LNCaP clone FGC (cell line): ENCODE measurements around the gene GATAD2B.

Experiments
- DNase-seq: peaks from one replicate; pipeline ENCODE4 v3.0.0-alpha.2; 2011; ENCODE audit warnings: low read depth
- H3K4me3 ChIP-seq: 2 replicates; pipeline ENCODE4 v1.5.1; 2011; ENCODE audit warnings: mild to moderate bottlenecking, low read depth, low read length, control low read depth
- CTCF ChIP-seq: IDR thresholded peaks from 2 replicates; pipeline ENCODE4 v1.5.1; 2012; ENCODE audit warnings: mild to moderate bottlenecking; ENCODE audit not compliant: control insufficient read depth, insufficient read depth; ENCODE audit errors: extremely low read depth

GATAD2B gene

DNA sequence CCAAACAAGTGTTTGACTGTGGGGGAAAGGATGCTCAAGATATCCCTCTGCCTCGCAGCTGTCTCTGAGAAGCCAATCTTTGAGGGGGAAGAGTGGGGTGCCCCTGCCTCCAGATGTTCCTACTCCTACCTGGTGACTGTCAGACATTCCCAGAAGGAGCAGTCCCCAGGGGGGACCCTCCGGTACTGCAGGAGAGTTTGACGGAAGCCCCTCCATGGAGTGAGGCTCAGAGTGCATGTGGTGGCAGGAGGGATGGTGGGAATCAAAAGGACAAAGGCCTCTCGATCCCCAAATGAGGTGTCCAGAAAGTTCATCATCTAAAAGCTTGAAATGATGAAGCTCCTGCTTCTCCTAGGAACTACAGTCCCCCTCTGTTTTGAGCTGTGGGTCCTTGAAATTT lies 142.2 kb downstream of the GATAD2B start:
- no peak overlapping the region for H3K4me3 ChIP-seq
- TF ChIP-seq CTCF = no peak
- no peak for DNase-seq

GRCh38 chr1:153779781-153780541 lies 142.8 kb downstream of the GATAD2B start:
- no peak for DNase-seq
- TF ChIP-seq CTCF = no peak
- no peak overlapping the region for H3K4me3 ChIP-seq

- H3K4me3 ChIP-seq = no peak overlapping the region
- DNase-seq = no peak
- no peak for TF ChIP-seq CTCF
Observed at GRCh38 chr1:153778824-153779519, 143.8 kb downstream of the GATAD2B start.

- no peak for DNase-seq
- no peak overlapping the region for H3K4me3 ChIP-seq
- TF ChIP-seq CTCF = no peak
Observed at GRCh38 chr1:153778051-153778823, 144.5 kb downstream of the GATAD2B start.

GRCh38 chr1:153777648-153778047 lies 145.1 kb downstream of the GATAD2B start:
- no peak for DNase-seq
- TF ChIP-seq CTCF = no peak
- no peak overlapping the region for H3K4me3 ChIP-seq

DNA sequence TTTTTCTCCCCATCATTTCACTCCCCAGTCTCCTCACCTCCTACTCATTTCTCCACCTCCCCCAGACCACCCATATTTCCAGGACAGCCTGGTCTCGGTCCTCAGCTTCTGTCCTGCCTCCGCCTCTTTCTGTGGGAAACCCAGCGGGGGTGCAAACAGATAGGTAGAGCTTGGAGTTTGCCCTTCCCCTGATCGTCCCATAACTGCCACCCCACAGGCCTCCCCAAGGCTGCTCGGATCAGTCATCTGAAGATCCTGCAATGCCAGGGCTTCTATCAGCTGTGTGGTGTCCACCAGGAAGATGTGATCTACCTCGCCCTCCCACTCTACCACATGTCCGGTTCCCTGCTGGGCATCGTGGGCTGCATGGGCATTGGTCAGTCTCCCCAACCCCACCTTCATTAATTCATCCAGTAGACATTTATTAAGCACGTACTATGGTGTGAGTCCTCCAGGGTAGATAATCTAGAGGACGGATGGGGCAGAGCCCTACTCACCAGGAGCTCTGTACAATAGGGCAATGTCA lies 145.9 kb downstream of the GATAD2B start:
- DNase-seq = no peak
- H3K4me3 ChIP-seq = no peak overlapping the region
- no peak for TF ChIP-seq CTCF
